ENCODE data around the gene PRPF6. TPM values are rescaled to one million over a fixed set of nuclear protein-coding genes. Genes with fewer than 3 reads are reported as not detected.

The PRPF6 gene
- polyA plus RNA-seq, 1 donor from 2014 or later, result 91.9 TPM

- no peak for TF ChIP-seq EZH2 (IDR thresholded peaks at IDR 0.05; ENCODE audit: borderline replicate concordance, insufficient read depth, low read length, poor library complexity, severe bottlenecking)
- TF ChIP-seq RAD21 (conservative IDR thresholded peaks at IDR 0.05), result no peak
- no peak for TF ChIP-seq TAF1 (IDR thresholded peaks at IDR 0.05; ENCODE audit: low read depth)
- TF ChIP-seq POLR2AphosphoS5 (IDR thresholded peaks at IDR 0.05), result no peak
- TF ChIP-seq SMC3 (conservative IDR thresholded peaks at IDR 0.05; ENCODE audit: poor library complexity), result no peak
- no peak for TF ChIP-seq REST (IDR thresholded peaks at IDR 0.05; ENCODE audit: borderline replicate concordance)
- no peak overlapping the region for H3K4me3 ChIP-seq (ENCODE audit: low read length)
- no peaks in the 10 kb centered on the region for H3K9me3 ChIP-seq (ENCODE audit: low read length)
- H3K79me2 ChIP-seq (replicated peaks; ENCODE audit: insufficient read depth, low read length), result peaks cover 29% of the 10 kb centered on the region
- no peaks in the 10 kb centered on the region for H3K9me2 ChIP-seq (ENCODE audit: insufficient read depth, low read length)
- H2AFZ ChIP-seq (ENCODE audit: low read depth, low read length), result no peak overlapping the region
- H3K36me3 ChIP-seq (ENCODE audit: insufficient read depth, low read length), result no peaks in the 10 kb centered on the region
- H3K9ac ChIP-seq (ENCODE audit: low read length), result no peak overlapping the region
- H3K27ac ChIP-seq (ENCODE audit: low read length), result no peak overlapping the region
- no peaks in the 10 kb centered on the region for H3K27me3 ChIP-seq (ENCODE audit: insufficient read depth, low read depth, low read length)
- no peaks in the 10 kb centered on the region for H4K20me1 ChIP-seq (ENCODE audit: insufficient read depth)
- H3F3A ChIP-seq (ENCODE audit: insufficient read depth, low read length, poor library complexity, severe bottlenecking), result no peaks in the 10 kb centered on the region
- H3K4me2 ChIP-seq (ENCODE audit: low read length), result no peak overlapping the region
Observed at GRCh38 chr20:63945921-63946920, 34.7 kb upstream of the PRPF6 start.

GRCh38 chr20:63946986-63947637, 33.8 kb upstream of the PRPF6 start:
- Histone ChIP-seq H3K27ac (ENCODE audit: low read length) (no peak overlapping the region), H3K9ac (ENCODE audit: low read length) (no peak overlapping the region), H3K4me3 (ENCODE audit: low read length) (no peak overlapping the region), H3K79me2 (replicated peaks; ENCODE audit: insufficient read depth, low read length) (peaks cover 36% of the 10 kb centered on the region), H3K9me3 (ENCODE audit: low read length) (no peaks in the 10 kb centered on the region), H2AFZ (ENCODE audit: low read depth, low read length) (no peak overlapping the region), H4K20me1 (ENCODE audit: insufficient read depth) (no peaks in the 10 kb centered on the region), H3K9me2 (ENCODE audit: insufficient read depth, low read length) (no peaks in the 10 kb centered on the region), H3K4me2 (ENCODE audit: low read length) (no peak overlapping the region), H3K36me3 (ENCODE audit: insufficient read depth, low read length) (no peaks in the 10 kb centered on the region), H3F3A (ENCODE audit: insufficient read depth, low read length, poor library complexity, severe bottlenecking) (no peaks in the 10 kb centered on the region), H3K27me3 (ENCODE audit: insufficient read depth, low read depth, low read length) (no peaks in the 10 kb centered on the region)
- TF ChIP-seq POLR2AphosphoS5 (IDR thresholded peaks at IDR 0.05) (no peak), EZH2 (IDR thresholded peaks at IDR 0.05; ENCODE audit: borderline replicate concordance, insufficient read depth, low read length, poor library complexity, severe bottlenecking) (no peak), EP300 (conservative IDR thresholded peaks at IDR 0.05; ENCODE audit: poor library complexity, severe bottlenecking) (no peak), MXI1 (conservative IDR thresholded peaks at IDR 0.05; ENCODE audit: poor library complexity, severe bottlenecking) (no peak), REST (IDR thresholded peaks at IDR 0.05; ENCODE audit: borderline replicate concordance) (no peak), CTCF (IDR thresholded peaks at IDR 0.05; ENCODE audit: poor library complexity, severe bottlenecking) (no peak), TAF1 (IDR thresholded peaks at IDR 0.05; ENCODE audit: low read depth) (no peak), SMC3 (conservative IDR thresholded peaks at IDR 0.05; ENCODE audit: poor library complexity) (no peak), RAD21 (conservative IDR thresholded peaks at IDR 0.05) (no peak)
